ENCODE data around the gene SDK1.
"Not testable (repeated sequence)": the region's sequence is repeated elsewhere in the genome, so short reads cannot be mapped to it uniquely, and the experiment has no call there.

The SDK1 gene

GRCh38 chr7:3678314-3678810, 377.3 kb downstream of the SDK1 start:
- ATAC-seq, result no peak
- no peak overlapping the region for H3K4me3 Mint-ChIP-seq
- no peak overlapping the region for H3K27ac Mint-ChIP-seq
- no peaks in the 10 kb centered on the region for H3K4me1 Mint-ChIP-seq
- no peaks in the 10 kb centered on the region for H3K27me3 Mint-ChIP-seq
- H3K9me3 Mint-ChIP-seq, result peaks cover 0 to 5% of the 10 kb centered on the region in 2 donors
- no peak for DNase-seq

- H3K27ac Mint-ChIP-seq, result no peak overlapping the region
- ATAC-seq (no peak), DNase-seq (no peak)
- H3K4me1 Mint-ChIP-seq, result no peaks in the 10 kb centered on the region
- no peaks in the 10 kb centered on the region for H3K27me3 Mint-ChIP-seq
- H3K9me3 Mint-ChIP-seq, result peaks cover 0 to 5% of the 10 kb centered on the region in 2 donors
- H3K4me3 Mint-ChIP-seq, result no peak overlapping the region
Observed at GRCh38 chr7:3682028-3682710, 381.1 kb downstream of the SDK1 start.

- DNase-seq (no peak), ATAC-seq (no peak)
- Mint-ChIP-seq H3K9me3 (no peaks in the 10 kb centered on the region), H3K4me3 (no peak overlapping the region), H3K27ac (no peak overlapping the region), H3K27me3 (no peaks in the 10 kb centered on the region), H3K4me1 (no peaks in the 10 kb centered on the region)
Observed at GRCh38 chr7:3683546-3684539, 382.8 kb downstream of the SDK1 start.

- no peak overlapping the region for H3K27ac Mint-ChIP-seq
- no peak overlapping the region for H3K4me3 Mint-ChIP-seq
- no peaks in the 10 kb centered on the region for H3K27me3 Mint-ChIP-seq
- DNase-seq (no peak), ATAC-seq (no peak)
- H3K9me3 Mint-ChIP-seq, result no peaks in the 10 kb centered on the region
- no peaks in the 10 kb centered on the region for H3K4me1 Mint-ChIP-seq
Observed at GRCh38 chr7:3688071-3688470, 387.0 kb downstream of the SDK1 start.

GRCh38 chr7:3688842-3689241, 387.8 kb downstream of the SDK1 start:
- no peaks in the 10 kb centered on the region for H3K9me3 Mint-ChIP-seq
- H3K27ac Mint-ChIP-seq, result no peak overlapping the region

GRCh38 chr7:3691478-3692158, 390.6 kb downstream of the SDK1 start:
- no peak for DNase-seq
- H3K4me1 Mint-ChIP-seq, result no peaks in the 10 kb centered on the region
- ATAC-seq, result no peak
- H3K27ac Mint-ChIP-seq, result no peak overlapping the region
- no peaks in the 10 kb centered on the region for H3K27me3 Mint-ChIP-seq
- H3K4me3 Mint-ChIP-seq, result no peak overlapping the region
- H3K9me3 Mint-ChIP-seq, result no peaks in the 10 kb centered on the region

More at GRCh38 chr7:3688842-3689241, 387.8 kb downstream of the SDK1 start:
- H3K4me3 Mint-ChIP-seq, result no peak overlapping the region
- DNase-seq (no peak), ATAC-seq (no peak)
- no peaks in the 10 kb centered on the region for H3K4me1 Mint-ChIP-seq
- H3K27me3 Mint-ChIP-seq, result no peaks in the 10 kb centered on the region

GRCh38 chr7:3695602-3696001, 394.6 kb downstream of the SDK1 start:
- Mint-ChIP-seq H3K4me1 (peaks cover 31% of the 10 kb centered on the region), H3K9me3 (no peaks in the 10 kb centered on the region), H3K27me3 (no peaks in the 10 kb centered on the region), H3K27ac (no peak overlapping the region), H3K4me3 (no peak overlapping the region)
- DNase-seq (no peak), ATAC-seq (no peak)

- no peaks in the 10 kb centered on the region for H3K9me3 Mint-ChIP-seq
- no peak overlapping the region for H3K4me3 Mint-ChIP-seq
- ATAC-seq (no peak), DNase-seq (no peak)
- H3K4me1 Mint-ChIP-seq, result peaks cover 31% of the 10 kb centered on the region
- H3K27me3 Mint-ChIP-seq, result no peaks in the 10 kb centered on the region
- no peak overlapping the region for H3K27ac Mint-ChIP-seq
Observed at GRCh38 chr7:3696113-3696512, 395.1 kb downstream of the SDK1 start.

- peak overlapping the region in 1 of 2 donors; percentile 53 for H3K27ac Mint-ChIP-seq
- DNase-seq (no peak), ATAC-seq (peak; percentile 89)
- H3K27me3 Mint-ChIP-seq, result no peaks in the 10 kb centered on the region
- no peaks in the 10 kb centered on the region for H3K9me3 Mint-ChIP-seq
- peaks cover 31% of the 10 kb centered on the region for H3K4me1 Mint-ChIP-seq
- no peak overlapping the region for H3K4me3 Mint-ChIP-seq
Observed at GRCh38 chr7:3697472-3697871, 396.4 kb downstream of the SDK1 start.

- H3K4me3 Mint-ChIP-seq, result no peak overlapping the region
- no peaks in the 10 kb centered on the region for H3K27me3 Mint-ChIP-seq
- H3K4me1 Mint-ChIP-seq, result no peaks in the 10 kb centered on the region
- H3K9me3 Mint-ChIP-seq, result peaks cover 6 to 8% of the 10 kb centered on the region in 2 donors
- H3K27ac Mint-ChIP-seq, result no peak overlapping the region
- no peak for DNase-seq
- ATAC-seq, result no peak
Observed at GRCh38 chr7:3705258-3705657, 404.2 kb downstream of the SDK1 start.

- H3K4me1 Mint-ChIP-seq, ATAC-seq, H3K9me3 Mint-ChIP-seq, DNase-seq, H3K27me3 Mint-ChIP-seq, H3K4me3 Mint-ChIP-seq, H3K27ac Mint-ChIP-seq: not testable (repeated sequence)
Observed at GRCh38 chr7:3706091-3706490, 405.0 kb downstream of the SDK1 start.

GRCh38 chr7:3710122-3710521, 409.1 kb downstream of the SDK1 start:
- ATAC-seq (no peak), DNase-seq (no peak)
- Mint-ChIP-seq H3K27ac (no peak overlapping the region), H3K4me1 (peaks cover 7% of the 10 kb centered on the region), H3K4me3 (no peak overlapping the region), H3K9me3 (peaks cover 0 to under 1% of the 10 kb centered on the region in 2 donors), H3K27me3 (no peaks in the 10 kb centered on the region)

- ATAC-seq (no peak), DNase-seq (no peak)
- no peak overlapping the region for H3K4me3 Mint-ChIP-seq
- no peaks in the 10 kb centered on the region for H3K9me3 Mint-ChIP-seq
- peaks cover 7% of the 10 kb centered on the region for H3K4me1 Mint-ChIP-seq
- H3K27me3 Mint-ChIP-seq, result peaks cover 3% of the 10 kb centered on the region
- H3K27ac Mint-ChIP-seq, result no peak overlapping the region
Observed at GRCh38 chr7:3710531-3710930, 409.5 kb downstream of the SDK1 start.

- ATAC-seq, result no peak
- no peak for DNase-seq
- Mint-ChIP-seq H3K9me3 (no peaks in the 10 kb centered on the region), H3K4me1 (peaks cover 7% of the 10 kb centered on the region), H3K27me3 (peaks cover 17% of the 10 kb centered on the region), H3K27ac (no peak overlapping the region), H3K4me3 (no peak overlapping the region)
Observed at GRCh38 chr7:3712841-3713240, 411.8 kb downstream of the SDK1 start.

- Mint-ChIP-seq H3K27ac (no peak overlapping the region), H3K27me3 (peaks cover 6% of the 10 kb centered on the region), H3K9me3 (no peaks in the 10 kb centered on the region), H3K4me3 (no peak overlapping the region), H3K4me1 (no peaks in the 10 kb centered on the region)
- DNase-seq (no peak), ATAC-seq (no peak)
Observed at GRCh38 chr7:3721422-3721821, 420.4 kb downstream of the SDK1 start.

Data from stimulated activated naive CD8-positive, alpha-beta T cell treated with anti-CD3 and anti-CD28 coated beads, Interleukin-15, amount 100 ng/mL, for 72 hours (primary cell).